Measurements from ENCODE around the gene HRAS. TPM values are rescaled to one million over a fixed set of nuclear protein-coding genes. Genes with fewer than 3 reads are reported as not detected.
A peak's percentile ranks its signal among the peaks of the same experiment; 100 is the strongest.

HRAS gene
- polyA plus RNA-seq, 2 donors: 163 to 257 TPM

DNA sequence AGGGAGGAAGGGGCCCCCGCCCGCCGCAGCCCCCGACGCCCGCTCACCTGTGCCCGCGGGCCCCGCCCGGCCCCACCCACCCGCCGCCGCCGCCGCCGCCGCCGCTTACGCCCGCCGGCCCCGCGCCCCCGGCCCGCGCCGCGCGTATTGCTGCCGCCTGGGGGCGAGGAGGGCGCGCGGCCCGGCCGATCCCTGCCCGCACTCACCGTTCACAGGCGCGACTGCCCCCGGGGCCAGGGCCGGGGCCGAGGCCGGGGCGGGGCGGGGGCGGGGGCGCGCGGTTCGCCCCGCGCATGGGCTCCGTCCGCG is 212 bp downstream of the HRAS start:
- peak overlapping the region; percentile 82 to 97 for H3K27ac ChIP-seq (ENCODE audit: low read depth in 2 of 2, low read length in 1 of 2)
- H3K36me3 ChIP-seq (ENCODE audit: control insufficient read depth in 2 of 2, insufficient read depth in 2 of 2, low read length in 1 of 2): peaks cover 0 to 35% of the 10 kb centered on the region in 2 donors
- peaks cover 5 to 29% of the 10 kb centered on the region in 2 donors for H3K4me1 ChIP-seq (ENCODE audit: control insufficient read depth in 2 of 2, insufficient read depth in 2 of 2, low read length in 1 of 2)
- no peaks in the 10 kb centered on the region for H3K27me3 ChIP-seq (ENCODE audit: control insufficient read depth in 1 of 2, insufficient read depth in 2 of 2, low read length in 2 of 2)
- 1% methylated on average over 55 of the region's 56 CpGs; no CpG with 5 or more reads in 1 of the 2 donors for WGBS, 2 donors
- H3K4me3 ChIP-seq (ENCODE audit: low read depth in 1 of 2, low read length in 2 of 2): peak overlapping the region; percentile 72 to 81
- H3K9me3 ChIP-seq (ENCODE audit: control insufficient read depth in 2 of 2, insufficient read depth in 1 of 2, low read depth in 1 of 2, low read length in 1 of 2): no peaks in the 10 kb centered on the region

- Histone ChIP-seq H3K4me1 (ENCODE audit: control insufficient read depth in 2 of 2, insufficient read depth in 2 of 2, low read length in 1 of 2) (peaks cover 5 to 32% of the 10 kb centered on the region in 2 donors), H3K27me3 (ENCODE audit: control insufficient read depth in 1 of 2, insufficient read depth in 2 of 2, low read length in 2 of 2) (no peaks in the 10 kb centered on the region), H3K9me3 (ENCODE audit: control insufficient read depth in 2 of 2, insufficient read depth in 1 of 2, low read depth in 1 of 2, low read length in 1 of 2) (no peaks in the 10 kb centered on the region), H3K27ac (ENCODE audit: low read depth in 2 of 2, low read length in 1 of 2) (peak overlapping the region; percentile 82 to 97), H3K4me3 (ENCODE audit: low read depth in 1 of 2, low read length in 2 of 2) (peak overlapping the region; percentile 72 to 81), H3K36me3 (ENCODE audit: control insufficient read depth in 2 of 2, insufficient read depth in 2 of 2, low read length in 1 of 2) (peaks cover 0 to 35% of the 10 kb centered on the region in 2 donors)
- WGBS, 2 donors: 5% methylated on average over 57 to 66 of the region's 66 CpGs
Observed at GRCh38 chr11:534396-535209, 773 bp downstream of the HRAS start.

DNA sequence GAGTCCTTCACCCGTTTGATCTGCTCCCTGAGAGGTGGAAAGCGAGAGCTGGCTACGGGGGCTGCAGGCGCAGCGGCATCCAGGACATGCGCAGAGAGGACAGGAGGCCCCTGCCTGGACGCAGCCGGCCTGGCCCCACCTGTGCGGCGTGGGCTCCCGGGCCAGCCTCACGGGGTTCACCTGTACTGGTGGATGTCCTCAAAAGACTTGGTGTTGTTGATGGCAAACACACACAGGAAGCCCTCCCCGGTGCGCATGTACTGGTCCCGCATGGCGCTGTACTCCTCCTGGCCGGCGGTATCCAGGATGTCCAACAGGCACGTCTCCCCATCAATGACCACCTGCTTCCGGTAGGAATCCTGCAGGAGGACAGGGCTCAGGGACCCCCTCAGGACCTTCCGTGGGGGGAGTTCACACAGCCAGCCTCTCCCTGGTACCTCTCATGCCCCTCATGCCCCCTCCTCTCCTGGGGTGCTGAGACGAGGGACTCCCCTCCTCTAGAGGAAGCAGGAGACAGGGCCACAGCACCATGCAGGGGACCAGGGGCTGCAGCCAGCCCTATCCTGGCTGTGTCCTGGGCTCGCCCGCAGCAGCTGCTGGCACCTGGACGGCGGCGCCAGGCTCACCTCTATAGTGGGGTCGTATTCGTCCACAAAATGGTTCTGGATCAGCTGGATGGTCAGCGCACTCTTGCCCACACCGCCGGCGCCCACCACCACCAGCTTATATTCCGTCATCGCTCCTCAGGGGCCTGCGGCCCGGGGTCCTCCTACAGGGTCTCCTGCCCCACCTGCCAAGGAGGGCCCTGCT is 1.6 kb downstream of the HRAS start:
- Histone ChIP-seq H3K27me3 (ENCODE audit: control insufficient read depth in 1 of 2, insufficient read depth in 2 of 2, low read length in 2 of 2) (no peaks in the 10 kb centered on the region), H3K4me1 (ENCODE audit: control insufficient read depth in 2 of 2, insufficient read depth in 2 of 2, low read length in 1 of 2) (peaks cover 5 to 32% of the 10 kb centered on the region in 2 donors), H3K27ac (ENCODE audit: low read depth in 2 of 2, low read length in 1 of 2) (peak overlapping the region; percentile 24 to 60), H3K9me3 (ENCODE audit: control insufficient read depth in 2 of 2, insufficient read depth in 1 of 2, low read depth in 1 of 2, low read length in 1 of 2) (no peaks in the 10 kb centered on the region), H3K36me3 (ENCODE audit: control insufficient read depth in 2 of 2, insufficient read depth in 2 of 2, low read length in 1 of 2) (peaks cover 0 to 37% of the 10 kb centered on the region in 2 donors), H3K4me3 (ENCODE audit: low read depth in 1 of 2, low read length in 2 of 2) (peak overlapping the region; percentile 72 to 81)
- WGBS, 2 donors: 87 to 88% methylated on average over 36 to 37 of the region's 37 CpGs

GRCh38 chr11:532986-533585 is 2.3 kb downstream of the HRAS start:
- no peaks in the 10 kb centered on the region for H3K27me3 ChIP-seq (ENCODE audit: control insufficient read depth in 1 of 2, insufficient read depth in 2 of 2, low read length in 2 of 2)
- peaks cover 0 to 38% of the 10 kb centered on the region in 2 donors for H3K36me3 ChIP-seq (ENCODE audit: control insufficient read depth in 2 of 2, insufficient read depth in 2 of 2, low read length in 1 of 2)
- 84 to 85% methylated on average over 33 of the region's 33 CpGs for WGBS, 2 donors
- no peak overlapping the region for H3K4me3 ChIP-seq (ENCODE audit: low read depth in 1 of 2, low read length in 2 of 2)
- no peak overlapping the region for H3K27ac ChIP-seq (ENCODE audit: low read depth in 2 of 2, low read length in 1 of 2)
- no peaks in the 10 kb centered on the region for H3K9me3 ChIP-seq (ENCODE audit: control insufficient read depth in 2 of 2, insufficient read depth in 1 of 2, low read depth in 1 of 2, low read length in 1 of 2)
- peaks cover 5 to 32% of the 10 kb centered on the region in 2 donors for H3K4me1 ChIP-seq (ENCODE audit: control insufficient read depth in 2 of 2, insufficient read depth in 2 of 2, low read length in 1 of 2)

DNA sequence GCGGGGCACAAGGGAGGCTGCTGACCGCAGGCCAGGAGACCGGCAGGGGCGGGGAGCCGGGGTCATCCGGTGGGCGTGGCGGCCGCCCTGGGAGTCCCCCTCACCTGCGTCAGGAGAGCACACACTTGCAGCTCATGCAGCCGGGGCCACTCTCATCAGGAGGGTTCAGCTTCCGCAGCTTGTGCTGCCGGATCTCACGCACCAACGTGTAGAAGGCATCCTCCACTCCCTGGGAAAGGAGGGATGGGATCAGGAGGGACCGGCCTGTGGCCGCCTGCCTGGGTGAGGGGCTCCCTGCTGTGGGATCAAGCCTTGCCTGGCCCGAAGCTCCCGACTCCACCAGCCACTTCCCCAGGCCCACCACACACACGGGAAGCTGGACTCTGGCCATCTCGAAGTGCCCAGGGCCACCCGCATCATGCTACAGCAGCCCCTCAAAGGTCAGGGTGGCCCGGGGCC is 2.8 kb downstream of the HRAS start:
- H3K4me3 ChIP-seq (ENCODE audit: low read depth in 1 of 2, low read length in 2 of 2): no peak overlapping the region
- H3K27me3 ChIP-seq (ENCODE audit: control insufficient read depth in 1 of 2, insufficient read depth in 2 of 2, low read length in 2 of 2): no peaks in the 10 kb centered on the region
- peaks cover 5 to 30% of the 10 kb centered on the region in 2 donors for H3K4me1 ChIP-seq (ENCODE audit: control insufficient read depth in 2 of 2, insufficient read depth in 2 of 2, low read length in 1 of 2)
- no peaks in the 10 kb centered on the region for H3K9me3 ChIP-seq (ENCODE audit: control insufficient read depth in 2 of 2, insufficient read depth in 1 of 2, low read depth in 1 of 2, low read length in 1 of 2)
- 77 to 88% methylated on average over 23 of the region's 23 CpGs for WGBS, 2 donors
- H3K27ac ChIP-seq (ENCODE audit: low read depth in 2 of 2, low read length in 1 of 2): no peak overlapping the region
- H3K36me3 ChIP-seq (ENCODE audit: control insufficient read depth in 2 of 2, insufficient read depth in 2 of 2, low read length in 1 of 2): peaks cover 0 to 38% of the 10 kb centered on the region in 2 donors

- H3K4me1 ChIP-seq (ENCODE audit: control insufficient read depth in 2 of 2, insufficient read depth in 2 of 2, low read length in 1 of 2): peaks cover 5 to 26% of the 10 kb centered on the region in 2 donors
- H3K27ac ChIP-seq (ENCODE audit: low read depth in 2 of 2, low read length in 1 of 2): no peak overlapping the region
- no peak overlapping the region for H3K4me3 ChIP-seq (ENCODE audit: low read depth in 1 of 2, low read length in 2 of 2)
- peaks cover 0 to 38% of the 10 kb centered on the region in 2 donors for H3K36me3 ChIP-seq (ENCODE audit: control insufficient read depth in 2 of 2, insufficient read depth in 2 of 2, low read length in 1 of 2)
- H3K27me3 ChIP-seq (ENCODE audit: control insufficient read depth in 1 of 2, insufficient read depth in 2 of 2, low read length in 2 of 2): no peaks in the 10 kb centered on the region
- no peaks in the 10 kb centered on the region for H3K9me3 ChIP-seq (ENCODE audit: control insufficient read depth in 2 of 2, insufficient read depth in 1 of 2, low read depth in 1 of 2, low read length in 1 of 2)
- WGBS, 2 donors: 80 to 84% methylated on average over 18 of the region's 18 CpGs
Observed at GRCh38 chr11:531919-532526, 3.4 kb downstream of the HRAS start.

DNA sequence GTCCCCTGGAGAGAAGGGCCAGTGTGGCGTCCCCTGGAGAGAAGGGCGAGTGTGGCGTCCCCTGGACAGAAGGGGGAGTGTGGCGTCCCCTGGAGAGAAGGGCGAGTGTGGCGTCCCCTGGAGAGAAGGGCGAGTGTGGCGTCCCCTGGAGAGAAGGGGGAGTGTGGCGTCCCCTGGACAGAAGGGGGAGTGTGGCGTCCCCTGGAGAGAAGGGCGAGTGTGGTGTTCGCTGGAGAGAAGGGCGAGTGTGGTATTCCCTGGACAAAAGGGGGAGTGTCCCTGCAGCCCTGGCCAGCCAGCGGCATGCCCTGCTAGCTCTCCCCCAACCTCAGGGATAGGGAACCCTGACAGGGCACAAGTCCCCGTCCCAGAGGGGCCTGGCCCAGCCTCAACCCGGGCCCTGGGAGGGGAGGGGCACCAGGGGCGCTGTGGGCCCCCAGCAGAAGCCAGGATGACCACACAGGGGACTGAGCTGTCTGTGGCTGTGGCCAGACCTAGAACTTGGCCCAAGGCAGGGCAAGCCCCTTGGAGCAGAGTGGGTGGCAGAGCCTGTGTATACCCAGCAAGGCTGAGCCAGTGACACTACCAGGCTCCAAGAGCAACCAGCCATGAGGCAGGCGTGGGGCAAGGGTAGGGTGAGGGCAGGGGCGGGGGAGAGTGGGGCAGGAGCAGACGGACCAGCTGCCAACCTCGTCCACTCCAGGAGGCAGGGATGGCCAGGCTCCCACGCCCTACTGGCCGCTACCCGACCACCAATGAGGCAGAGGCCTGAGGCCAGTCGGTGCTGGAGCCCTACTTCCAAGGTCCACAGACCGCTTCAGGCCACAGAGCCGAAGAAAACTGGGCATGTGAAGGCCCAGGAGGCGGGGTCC is 4.2 kb downstream of the HRAS start:
- Histone ChIP-seq H3K4me1 (ENCODE audit: control insufficient read depth in 2 of 2, insufficient read depth in 2 of 2, low read length in 1 of 2) (peaks cover 5 to 23% of the 10 kb centered on the region in 2 donors), H3K27ac (ENCODE audit: low read depth in 2 of 2, low read length in 1 of 2) (no peak overlapping the region), H3K27me3 (ENCODE audit: control insufficient read depth in 1 of 2, insufficient read depth in 2 of 2, low read length in 2 of 2) (no peaks in the 10 kb centered on the region), H3K4me3 (ENCODE audit: low read depth in 1 of 2, low read length in 2 of 2) (no peak overlapping the region), H3K9me3 (ENCODE audit: control insufficient read depth in 2 of 2, insufficient read depth in 1 of 2, low read depth in 1 of 2, low read length in 1 of 2) (no peaks in the 10 kb centered on the region), H3K36me3 (ENCODE audit: control insufficient read depth in 2 of 2, insufficient read depth in 2 of 2, low read length in 1 of 2) (peaks cover 0 to 38% of the 10 kb centered on the region in 2 donors)
- 88% methylated on average over 27 to 28 of the region's 28 CpGs for WGBS, 2 donors

GRCh38 chr11:529728-530411 is 5.5 kb downstream of the HRAS start:
- no peak overlapping the region for H3K4me3 ChIP-seq (ENCODE audit: low read depth in 1 of 2, low read length in 2 of 2)
- peaks cover 5 to 23% of the 10 kb centered on the region in 2 donors for H3K4me1 ChIP-seq (ENCODE audit: control insufficient read depth in 2 of 2, insufficient read depth in 2 of 2, low read length in 1 of 2)
- H3K36me3 ChIP-seq (ENCODE audit: control insufficient read depth in 2 of 2, insufficient read depth in 2 of 2, low read length in 1 of 2): peaks cover 0 to 38% of the 10 kb centered on the region in 2 donors
- H3K27ac ChIP-seq (ENCODE audit: low read depth in 2 of 2, low read length in 1 of 2): no peak overlapping the region
- H3K27me3 ChIP-seq (ENCODE audit: control insufficient read depth in 1 of 2, insufficient read depth in 2 of 2, low read length in 2 of 2): no peaks in the 10 kb centered on the region
- H3K9me3 ChIP-seq (ENCODE audit: control insufficient read depth in 2 of 2, insufficient read depth in 1 of 2, low read depth in 1 of 2, low read length in 1 of 2): no peaks in the 10 kb centered on the region
- 73% methylated on average over 18 of the region's 18 CpGs for WGBS, 2 donors
